HG02763 (cell line): ENCODE data around the gene SRGAP2C.
"Not testable (repeated sequence)": the region's sequence is repeated elsewhere in the genome, so short reads cannot be mapped to it uniquely, and the experiment has no call there.

Source experiments
- ATAC-seq: cut with Tn5 transposase; IDR thresholded peaks from one replicate; pipeline ENCODE4 v1.9.1; 2021; ENCODE audit warnings: mild to moderate bottlenecking, moderate library complexity; ENCODE audit not compliant: unreplicated experiment

SRGAP2C gene

DNA sequence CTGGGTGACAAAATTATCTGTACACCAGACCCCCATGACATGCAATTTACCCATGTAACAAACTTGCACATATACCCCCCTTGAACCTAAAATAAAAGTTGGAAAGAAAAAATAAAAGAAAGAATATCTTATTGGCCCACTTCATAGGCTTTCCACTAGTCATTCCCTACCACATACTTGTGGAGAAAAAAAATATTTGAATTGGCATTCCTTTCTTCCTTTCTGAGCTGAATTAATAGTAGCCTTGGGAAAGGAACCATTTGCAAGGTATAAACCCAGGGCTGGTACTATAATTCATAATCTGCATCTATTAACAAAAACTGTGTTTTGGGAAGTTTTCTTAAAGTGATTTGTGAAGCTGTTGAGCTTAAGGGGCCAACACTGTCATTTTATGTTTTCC, 140.0 kb downstream of the SRGAP2C start:
- ATAC-seq: not testable (repeated sequence)

DNA sequence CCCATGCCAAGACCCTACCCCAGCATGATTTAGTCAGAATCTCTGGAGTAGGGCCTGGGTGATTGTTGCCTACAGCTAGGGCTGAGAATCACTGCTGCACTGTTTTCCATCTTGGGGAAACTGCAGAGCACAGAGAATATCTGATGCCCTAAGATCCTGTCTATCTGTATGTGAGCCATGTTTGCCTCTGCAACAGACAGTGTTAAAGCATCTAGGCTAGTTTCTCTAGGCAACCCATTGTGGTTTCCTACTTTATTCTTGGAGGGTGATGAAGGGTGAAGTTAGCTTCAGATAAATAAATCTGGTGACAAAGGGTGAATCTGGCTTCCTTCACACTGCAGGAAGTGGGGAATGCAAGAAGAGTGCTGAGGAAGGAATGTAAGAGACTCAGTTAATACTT, 147.4 kb downstream of the SRGAP2C start:
- ATAC-seq: not testable (repeated sequence)

DNA sequence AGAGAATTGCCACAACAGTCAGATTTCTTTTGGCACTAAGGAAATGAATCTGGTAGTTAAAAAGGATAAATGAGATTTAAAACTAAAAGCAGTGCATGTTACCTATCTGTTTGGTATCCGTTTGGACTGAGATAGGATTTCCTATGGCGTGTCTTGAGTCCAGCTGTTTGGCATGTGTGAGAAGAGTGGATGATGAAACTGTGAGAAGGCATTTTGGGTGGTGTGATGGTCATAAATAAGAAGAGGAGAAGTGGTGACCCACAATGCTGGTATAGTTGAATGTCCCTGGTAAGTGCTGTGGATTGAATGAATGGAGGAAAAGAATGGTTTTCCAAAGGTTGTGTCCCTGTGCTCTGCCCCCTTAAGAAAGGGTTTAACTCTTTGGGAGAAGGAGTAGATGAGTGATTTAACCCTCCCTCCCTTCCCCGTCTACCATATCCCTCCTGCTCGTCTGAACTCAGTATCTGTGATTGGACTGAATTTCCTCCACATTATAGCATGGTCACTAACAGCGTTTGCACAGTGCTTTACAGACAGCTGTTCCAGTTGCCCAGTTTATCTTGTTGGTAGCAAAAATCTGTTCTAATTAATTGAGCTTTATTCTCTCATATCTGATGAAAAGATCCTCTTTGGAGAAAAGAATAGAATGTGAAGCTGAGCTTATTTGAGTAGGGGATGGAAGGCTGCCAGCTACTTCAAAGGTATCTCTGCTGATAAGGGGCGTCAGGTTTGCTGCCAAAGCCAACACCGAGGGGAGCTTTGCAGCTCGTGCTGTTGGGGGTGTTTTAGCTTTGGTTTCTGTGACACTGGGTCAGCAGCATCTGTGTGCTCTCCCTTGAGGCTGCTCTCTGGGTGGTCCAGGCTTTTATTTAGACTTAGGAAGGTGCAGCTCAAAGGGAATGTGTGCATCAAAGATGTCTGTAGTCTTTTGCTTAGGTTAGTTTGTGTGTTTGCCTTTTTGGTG, 148.1 kb downstream of the SRGAP2C start:
- not testable (repeated sequence) for ATAC-seq

DNA sequence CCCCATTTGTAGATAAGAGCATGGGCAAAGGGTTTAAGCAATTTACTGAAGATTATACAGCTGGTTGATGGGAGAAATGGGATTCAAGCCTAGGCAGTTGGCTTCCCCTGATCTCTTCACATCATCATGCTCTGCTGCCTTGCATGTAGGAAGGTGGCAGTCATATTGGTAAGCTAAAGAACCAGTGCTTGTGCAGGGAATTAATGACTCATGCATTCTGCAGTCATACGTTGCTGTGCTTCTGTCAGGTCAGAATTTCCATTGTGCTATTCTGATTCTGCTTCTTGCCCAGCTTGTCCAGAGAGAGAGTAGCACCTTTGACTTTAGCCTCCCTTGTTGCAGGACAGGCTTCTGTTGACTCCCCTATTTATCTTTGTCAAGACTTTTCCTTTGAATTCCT, 153.2 kb downstream of the SRGAP2C start:
- peak; percentile 60 for ATAC-seq

DNA sequence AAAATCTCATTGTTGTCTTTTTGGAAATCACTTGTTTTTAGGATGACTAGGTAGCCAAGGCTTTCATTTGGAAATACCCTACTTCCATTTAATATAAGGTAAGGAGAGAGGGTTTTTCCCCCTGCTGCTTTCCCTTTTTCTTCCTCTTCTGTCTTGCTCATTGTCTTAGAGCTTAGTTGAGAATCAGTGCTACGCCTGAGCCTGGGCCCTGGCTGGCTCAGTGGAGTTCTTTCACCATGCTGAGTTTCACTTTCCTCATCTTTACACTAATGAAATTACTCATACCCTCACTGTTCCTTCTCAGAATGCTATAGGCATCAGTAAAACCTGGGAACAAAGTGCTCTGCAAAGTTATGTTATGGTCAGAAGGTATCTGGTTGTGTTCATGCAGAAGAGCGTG, 154.8 kb downstream of the SRGAP2C start:
- ATAC-seq: peak; percentile 47

DNA sequence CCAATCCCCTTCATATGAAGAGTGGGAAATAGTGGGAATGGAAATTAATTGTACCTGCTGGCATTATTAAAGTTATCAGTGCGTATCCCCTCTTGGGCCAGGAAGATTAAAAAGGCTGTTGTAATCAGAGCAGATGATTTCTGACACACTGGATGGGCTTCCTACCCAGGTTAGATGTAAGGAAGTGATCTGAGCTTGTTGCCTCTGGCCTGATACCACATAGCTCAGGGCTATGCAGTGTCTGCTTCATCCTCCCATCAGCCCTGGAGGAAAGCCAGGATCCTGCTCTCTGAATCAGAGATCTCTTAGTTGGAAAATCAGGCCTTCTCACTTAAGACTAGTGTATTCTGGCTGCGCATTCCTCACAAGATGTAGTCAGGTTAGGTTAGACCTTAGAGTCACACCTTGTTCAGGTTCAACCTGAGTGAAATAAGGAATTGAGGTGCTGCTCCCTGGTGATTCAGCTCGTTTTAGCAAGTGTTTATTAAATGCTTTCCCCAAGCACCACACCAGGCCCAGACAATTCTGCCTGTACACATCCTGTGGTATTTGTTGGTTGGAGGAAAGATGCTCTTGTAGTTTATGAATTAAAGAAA, 158.6 kb downstream of the SRGAP2C start:
- ATAC-seq: not testable (repeated sequence)

DNA sequence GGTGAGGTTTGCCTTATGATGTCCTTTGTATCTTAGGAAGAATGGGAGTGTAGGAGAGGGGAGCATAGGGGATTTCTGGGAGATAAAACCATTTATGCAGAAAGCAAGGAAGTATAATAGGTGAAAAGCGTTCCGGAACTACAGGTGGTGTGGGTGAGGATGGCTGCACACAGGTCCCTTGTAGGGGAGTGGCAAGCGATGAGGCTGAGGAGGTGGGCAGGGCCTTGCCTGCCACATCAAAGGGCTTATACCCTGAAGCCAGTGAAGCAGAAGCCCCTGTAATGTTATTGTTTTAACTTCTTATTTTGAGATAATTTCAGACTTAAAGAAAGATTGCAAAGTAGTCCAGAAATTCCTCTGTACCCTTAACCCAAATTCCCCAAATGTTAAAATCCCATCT, 159.6 kb downstream of the SRGAP2C start:
- ATAC-seq: not testable (repeated sequence)

DNA sequence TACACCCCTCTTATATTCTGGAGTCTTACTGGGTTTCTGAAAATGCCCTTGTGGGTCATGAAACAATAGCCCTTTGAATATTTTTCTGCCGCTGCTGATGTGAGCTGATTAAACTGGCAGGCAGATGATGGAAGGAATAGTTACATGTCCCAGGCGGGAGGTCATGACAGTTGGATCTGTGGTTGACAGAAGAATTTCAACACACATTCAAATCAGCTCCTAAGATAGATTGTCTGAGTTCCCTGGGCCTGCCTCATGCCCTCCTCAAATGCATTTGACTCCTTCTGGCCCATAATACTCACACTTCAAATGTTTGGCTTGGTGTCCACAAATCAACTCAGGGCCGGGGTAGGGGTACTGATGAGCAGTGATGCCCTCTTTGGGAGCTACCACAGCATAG, 161.9 kb downstream of the SRGAP2C start:
- not testable (repeated sequence) for ATAC-seq

DNA sequence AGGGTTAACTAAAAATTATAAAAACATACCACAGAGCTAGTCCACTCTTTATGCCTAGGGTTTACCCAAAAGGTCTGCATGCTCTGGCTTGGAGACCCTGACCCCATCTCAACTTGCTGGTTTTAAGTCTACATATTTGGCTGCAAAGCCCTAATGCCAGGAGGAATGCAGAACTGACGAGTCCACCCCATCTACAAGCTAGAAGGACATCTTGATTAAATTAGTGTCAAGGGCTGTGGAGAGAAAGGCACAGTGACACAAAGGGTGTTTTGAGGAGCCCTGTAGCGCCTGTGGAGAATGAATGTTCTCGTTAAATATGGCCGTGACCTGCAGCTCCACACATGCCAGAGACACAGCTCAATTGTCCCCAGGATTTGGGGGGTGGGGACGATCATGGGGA, 162.7 kb downstream of the SRGAP2C start:
- ATAC-seq: not testable (repeated sequence)

DNA sequence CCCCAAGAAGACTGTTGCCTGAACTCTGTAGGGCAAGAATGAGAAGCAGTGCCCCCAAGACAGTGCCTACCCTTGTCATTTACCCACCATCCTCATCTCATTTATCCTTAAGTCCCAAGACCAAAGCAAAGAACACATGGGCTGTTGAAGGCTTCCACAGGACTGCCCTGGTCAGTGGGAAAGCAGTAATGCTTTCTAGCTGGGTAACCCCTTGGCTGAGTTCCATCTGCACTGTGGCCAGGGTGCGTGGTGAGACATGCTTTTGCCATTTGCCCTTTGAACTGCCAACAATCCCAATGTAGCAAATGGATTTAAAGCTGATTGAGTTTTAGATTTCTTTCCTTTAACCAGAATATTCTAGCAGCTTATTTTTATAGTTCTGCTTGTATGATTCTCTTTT, 163.3 kb downstream of the SRGAP2C start:
- not testable (repeated sequence) for ATAC-seq

DNA sequence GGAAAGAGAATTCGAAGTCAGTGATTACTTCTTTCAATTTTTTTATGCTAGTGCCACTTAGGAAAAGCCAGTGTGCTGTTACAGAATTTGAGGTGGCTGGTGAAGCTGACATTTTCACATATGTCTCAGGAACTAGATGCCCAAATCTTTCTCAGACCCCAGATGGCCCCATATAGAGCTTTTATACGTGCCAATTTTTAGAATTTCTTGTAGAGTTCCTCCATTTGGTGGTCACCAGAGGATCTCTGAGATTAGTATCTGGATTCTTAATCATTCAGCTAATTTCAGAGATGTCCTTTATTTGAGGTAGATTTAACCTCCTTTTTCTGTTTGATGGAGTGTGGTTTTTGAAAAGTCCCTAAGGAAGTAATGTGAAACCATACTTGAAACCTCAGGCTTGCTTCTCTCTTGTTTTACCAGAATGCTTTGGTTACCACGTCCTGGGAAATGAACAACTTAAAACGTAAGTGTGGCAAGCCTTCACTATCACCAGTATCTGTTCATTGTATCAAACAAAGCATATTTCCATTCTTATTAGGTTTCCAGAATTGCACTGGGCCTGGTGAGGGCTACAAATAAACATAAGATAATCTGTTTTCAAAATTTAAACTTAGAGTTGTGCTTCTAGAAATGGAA, 164.7 kb downstream of the SRGAP2C start:
- ATAC-seq: not testable (repeated sequence)

DNA sequence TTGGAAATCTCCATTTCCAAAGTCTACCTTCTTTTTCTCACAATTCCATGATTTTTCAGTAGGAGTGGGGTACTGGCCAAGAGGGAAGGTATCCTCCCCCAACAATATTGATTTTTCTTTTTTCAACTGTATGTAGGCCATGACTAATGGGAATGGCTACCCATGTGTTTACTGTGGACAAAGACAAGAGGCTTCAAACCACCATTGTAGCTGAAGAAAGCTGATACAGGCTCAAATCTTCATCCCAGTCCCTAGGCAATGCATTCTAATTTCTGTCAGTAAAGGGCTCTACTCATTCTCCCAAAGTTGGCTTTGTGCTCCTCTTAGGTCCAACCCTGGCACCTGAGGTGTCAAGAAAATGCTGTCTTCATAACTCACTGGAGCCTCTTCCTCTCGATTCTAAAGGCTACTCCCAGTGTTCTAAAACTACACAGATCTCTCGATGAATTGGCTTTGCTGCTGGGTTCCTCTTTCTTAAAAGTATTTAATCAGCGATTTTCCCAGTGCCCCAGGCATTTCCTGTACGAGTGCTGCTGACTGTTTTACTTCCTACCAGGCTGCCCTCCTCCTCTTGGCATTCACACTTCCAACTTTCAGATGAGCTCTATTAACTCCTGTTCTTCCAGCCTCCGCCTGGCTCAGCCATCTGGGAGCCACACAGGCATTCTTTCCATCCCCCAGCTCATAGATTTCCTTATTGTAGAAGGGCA, 171.1 kb downstream of the SRGAP2C start:
- ATAC-seq: not testable (repeated sequence)

DNA sequence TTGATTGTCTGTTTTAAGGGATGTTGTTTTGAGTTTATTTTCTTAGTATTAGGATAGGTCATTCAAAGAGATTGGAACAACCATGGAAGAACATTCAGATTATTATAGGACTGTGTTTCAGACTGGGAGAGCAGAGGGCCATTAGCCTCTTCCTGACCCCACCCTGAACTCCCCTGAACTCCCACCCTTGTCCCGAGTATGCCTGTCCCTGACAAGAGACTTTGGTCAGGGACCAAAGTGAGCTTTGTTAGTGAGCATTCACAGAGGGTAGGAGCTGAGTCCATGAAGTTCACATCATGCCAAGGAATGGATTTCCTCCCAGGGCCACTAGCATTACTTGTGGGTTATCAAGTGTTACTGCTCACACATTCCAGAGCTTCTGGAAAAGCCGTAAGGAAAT, 172.0 kb downstream of the SRGAP2C start:
- ATAC-seq: not testable (repeated sequence)

DNA sequence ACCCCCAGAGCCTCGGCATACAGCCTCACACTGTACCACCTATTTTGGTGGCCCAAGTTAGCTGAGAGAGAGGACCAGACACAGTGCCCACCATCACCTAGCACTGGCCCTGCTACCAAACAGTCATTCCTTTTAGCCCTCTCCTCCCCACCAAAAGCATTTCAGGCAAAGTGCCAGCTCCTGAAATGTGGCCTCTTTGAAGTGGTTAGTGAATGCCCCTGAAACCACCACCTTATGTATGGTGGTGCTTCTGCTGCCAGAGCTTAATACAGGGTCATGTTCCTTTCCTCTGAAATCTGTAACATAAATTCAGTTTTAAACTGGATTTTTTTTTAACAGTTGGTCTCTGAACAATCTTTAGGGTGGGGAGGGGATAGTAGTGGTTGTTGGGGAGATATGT, 175.8 kb downstream of the SRGAP2C start:
- not testable (repeated sequence) for ATAC-seq

DNA sequence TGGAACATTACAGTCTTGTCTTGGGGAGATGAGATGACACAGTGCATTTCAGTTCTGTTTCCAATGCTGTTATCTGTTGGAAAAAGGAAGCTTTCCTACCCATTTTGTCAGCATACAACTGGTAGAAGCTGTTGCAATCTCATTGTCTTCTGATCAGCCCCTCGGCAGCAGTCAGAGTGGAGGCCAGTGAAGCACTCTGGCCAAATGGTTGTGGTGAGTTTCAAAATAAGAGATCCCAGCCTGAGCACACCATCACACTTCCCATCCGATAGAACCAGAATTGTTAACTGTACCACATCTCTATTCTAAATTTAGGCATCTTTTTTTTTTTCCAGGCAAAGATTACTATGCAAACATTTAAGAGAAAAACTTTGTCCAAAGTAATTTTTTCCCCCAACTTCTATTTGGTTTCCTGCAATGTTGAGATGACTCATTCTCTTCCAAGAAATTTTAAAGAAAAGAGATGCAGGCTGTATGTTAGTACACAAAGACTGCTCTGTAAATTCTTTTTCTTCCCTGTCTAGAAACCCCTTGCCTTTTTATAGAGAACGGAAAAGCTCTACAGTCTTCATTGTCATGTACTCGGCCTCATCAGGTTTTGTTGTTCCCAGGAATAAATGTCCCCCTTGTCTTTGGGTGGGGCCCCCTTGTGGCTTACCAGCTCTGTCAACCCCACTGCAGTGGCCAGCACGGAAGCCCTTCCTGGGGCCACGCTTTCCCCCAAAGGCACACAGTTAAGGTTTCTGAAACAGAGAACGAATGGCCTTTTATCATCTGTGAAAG, 176.9 kb downstream of the SRGAP2C start:
- not testable (repeated sequence) for ATAC-seq

DNA sequence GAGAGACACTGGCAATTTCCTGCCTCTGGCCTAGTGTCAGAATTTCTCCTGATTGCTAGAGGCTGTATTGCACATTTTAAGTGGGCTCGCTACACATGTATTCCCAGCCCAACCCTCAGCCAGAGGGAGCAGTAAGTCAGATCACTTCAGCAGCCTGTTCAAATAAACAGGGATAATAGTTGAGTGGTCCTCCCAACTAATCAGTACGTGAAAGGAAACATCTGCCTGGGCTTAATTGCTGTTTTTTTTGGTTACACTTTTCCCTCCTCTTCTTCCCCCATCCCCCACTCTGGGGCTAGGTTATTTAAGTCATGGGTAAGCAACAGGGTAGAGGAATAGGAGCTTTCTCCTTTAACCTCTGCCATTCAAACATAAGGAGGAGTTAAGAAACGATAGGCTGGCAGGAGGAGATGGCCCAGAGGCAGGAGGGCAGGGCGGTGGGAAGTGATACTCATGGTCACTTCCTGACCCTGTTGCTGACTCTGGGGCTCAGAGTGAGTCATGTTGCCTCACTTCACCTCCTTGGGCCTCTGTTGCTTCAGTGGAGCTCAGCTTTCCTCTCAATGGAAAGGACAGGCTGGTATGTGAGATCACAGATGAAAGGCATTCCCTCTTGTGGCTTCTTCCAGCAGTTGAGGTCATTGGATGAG, 177.6 kb downstream of the SRGAP2C start:
- not testable (repeated sequence) for ATAC-seq

DNA sequence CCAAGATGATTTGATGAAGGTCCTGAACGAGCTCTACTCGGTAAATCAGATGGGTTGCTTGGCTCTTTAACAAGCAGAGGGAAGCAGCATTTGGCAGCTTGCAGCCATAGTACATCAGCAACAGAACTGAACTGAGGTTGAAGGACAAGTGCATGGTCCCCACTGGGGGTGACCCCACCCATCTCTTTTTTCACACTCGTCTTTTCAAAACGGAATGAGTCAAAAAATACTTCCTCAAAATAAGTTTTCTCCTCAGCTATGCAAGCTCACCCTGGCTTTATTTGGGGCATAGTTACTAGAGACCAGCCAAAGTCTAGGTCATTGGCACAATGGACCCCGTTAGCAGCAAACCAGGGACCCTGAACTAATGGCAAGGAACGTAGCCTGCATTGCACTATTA, 180.5 kb downstream of the SRGAP2C start:
- ATAC-seq: not testable (repeated sequence)

DNA sequence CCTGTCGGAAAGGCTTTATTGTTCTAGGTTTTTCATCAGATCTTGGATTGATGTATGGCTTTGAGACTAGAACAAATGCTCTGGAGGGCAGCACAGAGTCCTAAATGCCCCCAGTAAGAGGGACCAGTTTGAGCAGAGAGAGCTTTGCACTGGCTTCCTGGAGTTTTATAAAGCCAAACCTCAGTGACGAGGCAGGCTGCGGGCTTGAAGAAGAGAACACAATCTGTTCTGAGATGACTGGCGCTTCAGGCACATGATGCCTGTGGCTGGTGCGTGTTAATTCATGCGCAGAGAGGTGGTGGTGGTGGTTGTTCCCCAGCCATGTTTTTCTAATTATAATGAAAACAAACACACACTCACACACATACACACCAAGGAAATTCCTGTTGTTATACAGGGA, 180.9 kb downstream of the SRGAP2C start:
- not testable (repeated sequence) for ATAC-seq

DNA sequence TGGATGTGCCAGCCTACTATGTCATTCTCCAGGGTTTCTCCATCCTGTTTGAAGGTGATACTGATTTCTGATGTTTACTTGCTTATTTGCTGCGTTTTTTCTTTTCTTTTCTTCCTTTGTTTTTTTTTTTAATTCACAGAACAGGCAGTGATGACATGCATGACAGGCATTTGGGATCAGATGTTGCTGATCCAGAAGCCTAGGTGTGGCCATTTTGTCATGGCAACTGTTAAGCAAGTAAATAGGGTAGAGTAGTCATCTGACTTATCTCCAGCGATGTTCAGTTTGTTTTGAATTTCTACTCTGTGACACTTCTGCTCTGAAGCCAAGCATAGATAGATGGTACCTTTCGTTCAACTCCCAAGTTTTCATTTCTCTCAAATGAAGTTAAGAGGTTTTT, 181.4 kb downstream of the SRGAP2C start:
- not testable (repeated sequence) for ATAC-seq

DNA sequence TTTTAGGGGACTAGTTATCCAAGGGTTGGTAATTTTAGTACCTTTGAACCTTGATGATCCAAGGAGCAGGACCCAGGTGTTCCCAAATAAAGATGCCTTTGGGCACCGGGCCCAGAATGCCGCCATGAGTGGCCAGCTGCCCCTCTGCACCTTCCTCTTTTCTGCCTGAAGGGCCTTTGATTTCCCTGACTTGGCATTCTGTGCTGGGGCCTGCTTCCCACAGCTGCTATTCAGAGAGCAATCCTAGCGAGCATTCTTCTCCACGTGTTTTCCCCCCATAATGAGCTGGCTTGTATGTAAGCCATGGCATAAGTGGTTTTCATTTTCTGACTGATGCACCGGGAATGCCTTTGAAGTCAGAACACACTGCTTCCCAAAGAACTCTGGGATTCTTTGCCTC, 184.1 kb downstream of the SRGAP2C start:
- not testable (repeated sequence) for ATAC-seq
